NCI-H2081 (cell line): Measurements from ENCODE around the gene SYNCRIP.
"Not testable (repeated sequence)": the region's sequence is repeated elsewhere in the genome, so short reads cannot be mapped to it uniquely, and the experiment has no call there.

ENCODE experiments used
- DNase-seq, 2 experiments: peaks; one replicate each; lab custom pipeline; 2025; lab: John Stamatoyannopoulos, UW

Gene SYNCRIP

GRCh38 chr6:85669735-85670194, 27.1 kb upstream of the SYNCRIP start:
- no peak for DNase-seq

DNA sequence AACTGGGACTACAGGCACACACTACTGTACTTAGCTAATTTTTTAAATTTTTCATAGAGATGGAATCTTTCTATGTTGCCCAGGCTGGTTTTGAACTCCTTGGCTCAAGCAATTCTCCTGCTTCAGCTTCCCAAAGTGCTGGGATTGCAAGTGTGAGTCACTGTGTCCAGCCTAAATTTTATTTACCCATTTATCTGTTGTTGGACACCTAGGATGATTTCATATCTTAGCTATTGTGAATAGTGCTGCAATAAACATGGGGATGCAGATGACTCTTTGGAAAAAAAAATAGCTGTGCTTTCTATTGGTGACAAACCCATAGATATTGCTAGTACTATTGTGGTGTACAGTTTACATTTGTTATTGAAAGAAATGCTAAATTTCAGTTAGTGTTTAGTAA, 19.6 kb upstream of the SYNCRIP start:
- DNase-seq = no peak

DNA sequence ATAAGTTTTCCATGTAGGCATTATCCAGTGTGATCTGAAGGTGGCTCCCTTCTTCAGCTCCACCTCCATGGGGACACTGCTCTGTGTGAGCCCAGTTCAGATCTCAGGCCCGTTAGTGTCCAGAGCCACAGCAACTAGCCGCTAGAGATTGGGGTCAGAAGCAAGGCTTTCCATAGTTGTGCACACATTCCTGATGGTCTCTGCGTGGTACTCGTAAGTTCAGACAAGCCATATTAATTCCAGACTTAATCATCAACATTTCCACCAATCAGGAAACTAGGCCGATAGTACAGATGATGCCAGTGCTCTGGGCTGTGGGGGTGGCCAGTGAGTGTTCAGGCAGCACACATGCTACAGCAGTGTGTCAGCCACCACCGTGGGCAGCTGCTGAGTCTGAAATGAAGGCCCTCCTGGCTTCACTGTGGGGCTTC, 17.5 kb upstream of the SYNCRIP start:
- DNase-seq = no peak

DNA sequence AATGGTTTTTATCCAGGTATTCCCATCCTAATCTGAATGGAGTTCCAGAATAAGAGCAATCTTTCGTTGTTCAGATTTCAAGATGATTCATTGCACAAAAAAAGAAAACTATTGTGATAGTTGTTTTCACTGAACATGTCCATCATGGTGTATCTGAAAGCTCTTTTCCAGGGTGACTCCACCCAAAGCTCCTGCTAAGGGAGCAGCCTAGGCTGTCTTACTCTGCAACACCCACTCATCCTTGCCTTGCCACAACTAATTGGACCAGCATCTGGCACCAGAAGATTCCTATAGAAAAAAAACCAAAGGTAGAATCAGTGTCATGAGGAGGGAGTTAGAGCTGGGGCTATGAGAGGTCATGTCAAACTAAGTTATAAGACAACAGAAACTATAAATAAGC, 7.9 kb upstream of the SYNCRIP start:
- DNase-seq = no peak

DNA sequence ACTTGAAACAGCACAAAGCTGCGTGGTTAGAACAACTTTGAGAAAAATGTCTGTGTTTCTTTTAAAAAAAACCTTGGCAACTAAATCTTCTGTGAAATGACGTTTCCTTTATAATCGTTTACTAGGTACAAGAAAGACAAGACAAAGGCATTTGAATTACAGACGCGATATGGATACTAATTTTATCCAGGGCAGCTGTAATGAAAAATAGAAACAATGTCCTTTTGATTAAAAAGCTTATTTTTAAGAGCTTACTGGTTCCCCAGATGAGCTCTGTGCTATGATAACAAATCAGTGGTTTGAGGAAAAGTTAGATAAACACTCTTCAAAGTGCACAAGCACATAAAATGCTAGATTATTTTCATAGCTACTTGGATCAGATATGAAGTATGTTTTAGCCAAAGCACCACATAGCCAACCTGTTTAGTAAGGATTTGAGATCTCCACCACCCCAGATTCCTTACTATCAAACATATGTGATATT, 1.6 kb upstream of the SYNCRIP start:
- DNase-seq = peak in 1 of 2 experiments; percentile 38

DNA sequence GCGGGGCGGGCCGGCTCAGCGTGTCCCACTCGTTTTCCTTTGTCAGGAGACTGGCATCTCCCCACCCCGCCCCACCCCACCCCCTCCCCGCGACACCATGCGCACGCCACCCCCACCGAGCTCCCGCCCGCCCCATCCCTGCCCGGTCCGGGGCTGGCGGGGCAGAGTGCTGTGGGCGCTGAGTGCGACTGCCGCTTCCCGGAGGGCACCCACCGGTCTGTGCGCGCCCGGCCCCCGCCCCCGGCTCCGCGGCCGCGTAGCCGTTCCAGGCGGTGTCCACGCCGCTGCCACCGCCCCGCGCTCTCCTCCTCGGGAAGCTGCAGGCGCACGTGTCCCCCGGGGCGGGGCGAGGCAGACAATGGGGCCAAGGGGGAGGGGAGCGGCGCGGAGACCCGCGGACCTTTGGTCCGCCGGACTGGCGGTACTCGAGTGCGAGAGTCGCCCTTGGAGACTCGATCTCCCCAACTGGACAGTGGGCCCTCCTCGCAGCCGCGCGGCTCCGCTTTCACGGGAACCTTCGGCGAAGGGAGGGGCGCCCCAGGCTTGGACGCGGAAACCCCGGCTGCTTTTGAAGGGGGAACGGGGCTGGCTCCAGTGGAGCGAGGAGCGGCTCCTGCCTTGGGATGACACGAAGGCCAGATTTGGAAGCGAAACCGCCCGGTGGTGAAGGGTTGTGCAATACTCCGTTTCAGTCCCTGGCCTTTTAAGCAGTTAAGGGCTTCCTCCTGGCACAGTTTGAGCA, 1.0 kb upstream of the SYNCRIP start:
- peak; percentile 93 for DNase-seq

- peak; percentile 25 to 49 for DNase-seq
Observed at GRCh38 chr6:85641897-85642773, 551 bp downstream of the SYNCRIP start.

DNA sequence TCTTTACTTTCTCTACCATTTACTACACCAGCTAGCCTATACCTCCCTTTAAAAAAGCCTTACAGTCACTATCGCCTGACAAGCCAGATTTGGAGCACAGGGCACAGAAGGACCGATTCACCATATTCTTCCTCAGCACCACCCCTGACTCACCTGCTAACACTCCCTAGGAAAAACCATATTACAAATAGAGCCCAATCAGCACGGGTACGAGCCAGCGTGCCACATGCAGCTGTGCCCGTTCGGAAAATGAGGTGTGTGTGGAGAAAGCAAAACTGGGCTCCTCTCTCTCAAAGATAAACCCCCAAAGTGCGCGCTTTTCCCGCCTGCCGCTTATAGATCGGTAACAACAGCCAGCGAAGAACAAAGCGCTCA, 1.2 kb downstream of the SYNCRIP start:
- DNase-seq = no peak

- no peak for DNase-seq
Observed at GRCh38 chr6:85640821-85641220, 1.9 kb downstream of the SYNCRIP start.

- no peak for DNase-seq
Observed at GRCh38 chr6:85637579-85637978, 5.1 kb downstream of the SYNCRIP start.

GRCh38 chr6:85632164-85632942, 10.3 kb downstream of the SYNCRIP start:
- DNase-seq = no peak

DNA sequence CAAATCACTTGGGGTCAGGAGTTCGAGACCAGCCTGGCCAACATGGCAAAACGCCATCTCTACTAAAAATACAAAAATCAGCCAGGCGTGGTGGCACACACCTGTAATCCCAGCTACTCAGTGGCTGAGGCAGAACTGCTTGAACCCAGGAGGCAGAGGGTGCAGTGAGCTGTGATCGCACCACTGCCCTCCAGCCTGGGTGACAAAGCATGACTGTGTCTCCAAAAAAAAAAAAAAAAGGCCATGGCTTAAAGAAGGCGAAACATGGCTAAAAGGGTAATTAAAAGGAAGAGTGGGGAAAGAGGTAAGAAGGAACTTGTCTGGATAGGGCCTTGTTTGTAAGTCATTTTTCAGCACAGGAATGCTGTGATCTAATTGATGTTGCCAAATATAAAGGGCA, 11.6 kb downstream of the SYNCRIP start:
- not testable (repeated sequence) for DNase-seq

DNA sequence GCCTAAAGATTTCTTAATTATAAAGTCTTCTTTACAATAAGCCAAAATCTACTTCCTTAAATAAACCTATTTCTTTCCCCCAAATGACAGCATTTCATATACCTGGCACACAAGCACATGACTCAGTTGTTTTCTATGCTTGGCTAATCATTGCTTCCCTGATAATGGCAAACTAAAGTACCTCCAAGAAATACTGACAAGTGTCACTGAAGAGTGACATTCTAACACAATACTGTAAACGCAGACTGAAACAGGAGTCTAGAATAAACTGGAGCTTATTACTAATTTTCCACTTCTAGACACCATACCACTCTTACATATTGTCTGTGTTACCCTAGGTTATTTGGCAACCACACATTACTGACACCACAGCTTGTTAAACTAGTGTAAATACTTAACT, 14.3 kb downstream of the SYNCRIP start:
- no peak for DNase-seq

DNA sequence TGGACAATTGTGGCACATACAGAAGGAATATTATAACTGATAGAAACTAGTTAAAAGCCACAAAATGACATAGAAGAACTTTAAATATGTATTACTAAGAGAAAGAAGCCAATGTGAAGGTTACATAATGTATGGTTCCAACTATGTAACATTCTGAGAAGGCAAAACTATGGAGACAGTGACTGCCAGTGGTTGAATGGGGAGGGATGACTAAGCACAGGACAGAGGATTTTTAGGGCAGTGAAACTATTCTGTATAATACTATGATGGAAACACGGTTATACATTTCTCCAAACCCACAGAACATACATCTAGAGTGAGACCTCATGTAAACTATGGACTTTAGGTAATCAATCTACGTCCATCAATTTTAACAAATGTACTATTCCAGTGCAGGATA, 22.4 kb downstream of the SYNCRIP start:
- DNase-seq = no peak

DNA sequence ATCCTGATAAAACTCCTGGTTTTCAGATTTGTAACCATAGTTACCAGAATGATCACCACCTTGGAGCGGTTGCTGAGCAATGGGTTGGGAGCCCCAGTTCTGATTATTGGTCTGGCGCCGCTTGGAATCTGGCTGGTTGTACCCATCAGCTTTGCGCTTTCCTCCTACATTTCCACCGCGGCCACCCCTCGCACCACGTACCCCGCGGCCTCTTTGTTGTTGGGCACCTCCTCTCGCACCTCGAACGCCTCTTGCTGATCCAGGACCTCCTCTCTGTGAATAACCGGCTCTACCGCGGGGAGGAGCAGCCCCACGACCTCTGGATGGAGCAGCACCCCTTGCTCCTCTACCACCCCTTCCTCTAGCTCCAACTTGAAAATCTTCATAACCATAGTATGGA, 27.9 kb downstream of the SYNCRIP start:
- no peak for DNase-seq

- no peak for DNase-seq
Observed at GRCh38 chr6:85612690-85613474, 29.8 kb downstream of the SYNCRIP start.

- no peak for DNase-seq
Observed at GRCh38 chr6:85610182-85610895, 32.3 kb downstream of the SYNCRIP start.

DNA sequence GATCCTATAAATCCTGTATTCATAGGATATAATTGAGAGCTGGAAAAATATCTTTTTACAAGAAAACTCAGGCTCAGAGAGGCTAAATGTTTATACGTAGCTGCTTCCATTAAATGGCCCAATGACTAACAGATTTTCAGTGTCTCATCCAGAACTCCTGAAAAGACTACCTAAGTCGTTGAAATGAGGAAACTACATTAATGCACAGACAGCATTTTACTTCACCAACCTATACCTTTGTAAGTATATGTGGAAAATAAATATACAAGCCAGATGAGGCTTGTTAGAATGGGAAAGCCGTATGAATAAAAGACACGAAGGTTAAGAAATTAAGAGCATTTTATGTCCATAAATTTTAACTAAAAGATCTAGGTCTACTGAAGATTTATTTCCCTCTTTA, 40.6 kb downstream of the SYNCRIP start:
- no peak for DNase-seq

GRCh38 chr6:85600713-85601313, 41.9 kb downstream of the SYNCRIP start:
- no peak for DNase-seq

DNA sequence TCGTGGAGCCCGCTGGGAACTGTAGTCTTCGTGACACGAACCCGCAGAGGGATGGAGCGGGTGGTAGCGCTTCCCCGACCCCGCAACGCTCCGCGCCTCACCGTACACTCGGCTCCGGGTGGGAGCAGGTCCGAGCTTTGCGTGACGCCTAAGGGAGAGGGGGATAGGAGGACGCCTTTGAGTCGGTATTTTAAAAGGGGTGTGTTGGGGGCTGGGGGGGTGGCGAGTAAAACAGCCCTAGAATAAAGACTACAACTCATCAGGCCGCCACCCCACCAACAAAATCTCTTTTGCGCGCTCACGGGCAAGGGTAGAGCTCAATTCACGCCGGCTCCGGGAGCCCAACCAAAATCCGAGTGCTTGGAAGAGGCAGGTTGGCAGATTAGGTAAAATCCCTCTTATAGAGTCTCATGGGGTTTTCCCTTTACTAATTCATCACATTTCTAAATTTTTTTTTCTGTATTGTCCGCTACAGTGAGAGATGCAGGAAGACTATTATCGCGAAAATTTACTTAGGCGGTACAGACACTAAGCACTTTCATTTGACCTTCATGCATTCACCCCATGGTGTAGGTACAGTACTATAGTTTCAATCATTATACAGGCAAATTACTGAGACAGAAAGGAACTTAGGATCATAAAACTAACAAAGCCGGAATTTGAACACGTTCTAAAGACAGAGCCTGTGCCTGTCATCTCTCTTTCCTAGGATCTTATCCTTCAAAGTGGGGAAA, 48.3 kb downstream of the SYNCRIP start:
- no peak for DNase-seq
